HEK293 (cell line): ENCODE data around the gene WBP11.

Experiments
- CTCF ChIA-PET: fragments of 350-600 bp; formaldehyde crosslinking; extraction: SDS; loops from one replicate; lab custom pipeline; 2021; ENCODE audit warnings: antibody characterized with exemption; lab: Yijun Ruan, JAX
- POLR2A ChIA-PET: fragments of 300-600 bp; formaldehyde crosslinking; extraction: SDS; loops from one replicate; lab custom pipeline; 2020; ENCODE audit warnings: antibody characterized with exemption, inconsistent platforms; lab: Yijun Ruan, JAX
- H3K27ac ChIP-seq: fragments of 200-500 bp; sonication (Bioruptor generic); 2 replicates; pipeline ENCODE4 v1.5.1; 2014; ENCODE audit warnings: low read depth, low read length, control low read depth, inconsistent platforms; ENCODE audit errors: extremely low read depth
- H3K36me3 ChIP-seq, 2 experiments: fragments of 200-500 bp in 1 of 2; sonication (Bioruptor generic) in 1 of 2; 1 replicate in 1 of 2; 2 replicates in 1 of 2; pipeline ENCODE4 v1.5.1; 2014 to 2017; ENCODE audit warnings: inconsistent platforms in 2 of 2, low read length in 2 of 2; ENCODE audit not compliant: control insufficient read depth in 2 of 2, insufficient read depth in 1 of 2
- H3K4me1 ChIP-seq: fragments of 200-500 bp; sonication (Bioruptor generic); 2 replicates; pipeline ENCODE4 v1.5.1; 2014; ENCODE audit warnings: mild to moderate bottlenecking, low read length, inconsistent platforms; ENCODE audit not compliant: control insufficient read depth, insufficient read depth
- H3K4me3 ChIP-seq: 2 replicates; pipeline ENCODE4 v1.5.1; 2011; ENCODE audit warnings: low read depth, mild to moderate bottlenecking, control low read depth, low read length, moderate library complexity
- H3K9me3 ChIP-seq: fragments of 200-500 bp; sonication (Bioruptor generic); 2 replicates; pipeline ENCODE4 v1.5.1; 2014; ENCODE audit warnings: low read depth, low read length, inconsistent platforms; ENCODE audit not compliant: control insufficient read depth, insufficient read depth
- EGR2 ChIP-seq: fragments of 450-650 bp; formaldehyde crosslinking; IDR thresholded peaks from 2 replicates; pipeline ENCODE4 v1.5.1; 2016; ENCODE audit warnings: low read depth, missing biosample characterization, missing genetic modification characterization
- HOXC10 ChIP-seq: sonication (generic); formaldehyde crosslinking; IDR thresholded peaks from 2 replicates; pipeline ENCODE4 v1.8.1; 2023; ENCODE audit warnings: mild to moderate bottlenecking, missing genetic modification reagents
- KLF8 ChIP-seq: fragments of 450-650 bp; formaldehyde crosslinking; IDR thresholded peaks from 2 replicates; pipeline ENCODE4 v1.5.1; 2016; ENCODE audit warnings: missing biosample characterization, missing genetic modification characterization
- SCRT2 ChIP-seq: fragments of 450-650 bp; formaldehyde crosslinking; IDR thresholded peaks from 2 replicates; pipeline ENCODE4 v1.5.1; 2016; ENCODE audit warnings: missing biosample characterization, missing genetic modification characterization
- SP7 ChIP-seq: fragments of 450-650 bp; formaldehyde crosslinking; IDR thresholded peaks from 2 replicates; pipeline ENCODE4 v1.5.1; 2016; ENCODE audit warnings: missing biosample characterization, missing genetic modification characterization
- ZBTB17 ChIP-seq: fragments of 450-650 bp; formaldehyde crosslinking; IDR thresholded peaks from 2 replicates; pipeline ENCODE4 v1.5.1; 2016; ENCODE audit warnings: missing biosample characterization, missing genetic modification characterization
- ZEB2 ChIP-seq: fragments of 450-650 bp; formaldehyde crosslinking; IDR thresholded peaks from 2 replicates; pipeline ENCODE4 v1.5.1; 2016; ENCODE audit warnings: missing biosample characterization, missing genetic modification characterization
- ZNF114 ChIP-seq: fragments of 450-650 bp; formaldehyde crosslinking; IDR thresholded peaks from 2 replicates; pipeline ENCODE4 v1.5.0; 2017; ENCODE audit warnings: missing biosample characterization, missing genetic modification characterization
- ZNF155 ChIP-seq: fragments of 450-650 bp; formaldehyde crosslinking; IDR thresholded peaks from 2 replicates; pipeline ENCODE4 v1.5.1; 2016; ENCODE audit warnings: missing biosample characterization, missing genetic modification characterization
- ZNF169 ChIP-seq: fragments of 450-650 bp; formaldehyde crosslinking; IDR thresholded peaks from 2 replicates; pipeline ENCODE4 v1.5.1; 2016; ENCODE audit warnings: missing biosample characterization, missing genetic modification characterization
- ZNF174 ChIP-seq: fragments of 450-650 bp; formaldehyde crosslinking; IDR thresholded peaks from 2 replicates; pipeline ENCODE4 v1.5.0; 2017; ENCODE audit warnings: missing biosample characterization, mild to moderate bottlenecking, missing genetic modification characterization
- ZNF18 ChIP-seq: fragments of 450-650 bp; formaldehyde crosslinking; IDR thresholded peaks from 2 replicates; pipeline ENCODE4 v1.5.1; 2016; ENCODE audit warnings: missing biosample characterization, missing genetic modification characterization
- ZNF221 ChIP-seq: fragments of 450-650 bp; formaldehyde crosslinking; IDR thresholded peaks from 2 replicates; pipeline ENCODE4 v1.5.1; 2017; ENCODE audit warnings: missing biosample characterization, missing genetic modification characterization, borderline replicate concordance
- ZNF223 ChIP-seq: fragments of 450-650 bp; formaldehyde crosslinking; IDR thresholded peaks from 2 replicates; pipeline ENCODE4 v1.5.1; 2016; ENCODE audit warnings: missing biosample characterization, missing genetic modification characterization
- ZNF239 ChIP-seq: fragments of 450-650 bp; formaldehyde crosslinking; IDR thresholded peaks from 2 replicates; pipeline ENCODE4 v1.5.1; 2016; ENCODE audit warnings: missing biosample characterization, missing genetic modification characterization
- ZNF248 ChIP-seq: fragments of 450-650 bp; formaldehyde crosslinking; IDR thresholded peaks from 2 replicates; pipeline ENCODE4 v1.5.1; 2017; ENCODE audit warnings: missing biosample characterization, missing genetic modification characterization
- ZNF530 ChIP-seq: fragments of 450-650 bp; formaldehyde crosslinking; IDR thresholded peaks from 2 replicates; pipeline ENCODE4 v1.5.1; 2016; ENCODE audit warnings: low read depth, missing biosample characterization, missing genetic modification characterization
- ZNF580 ChIP-seq: fragments of 450-650 bp; formaldehyde crosslinking; IDR thresholded peaks from 2 replicates; pipeline ENCODE4 v1.5.1; 2016; ENCODE audit warnings: missing biosample characterization, missing genetic modification characterization
- ZNF677 ChIP-seq: fragments of 450-650 bp; IDR thresholded peaks from 2 replicates; pipeline ENCODE4 v1.5.0; 2018; ENCODE audit warnings: missing biosample characterization, mild to moderate bottlenecking, missing genetic modification characterization, moderate library complexity
- ZNF785 ChIP-seq: fragments of 450-650 bp; formaldehyde crosslinking; IDR thresholded peaks from 2 replicates; pipeline ENCODE4 v1.5.1; 2016; ENCODE audit warnings: missing biosample characterization, missing genetic modification characterization
- TF ChIP-seq, protein P1 (sequence below): fragments of 450-650 bp; formaldehyde crosslinking; IDR thresholded peaks from 2 replicates; pipeline ENCODE4 v1.5.1; 2016; ENCODE audit warnings: missing biosample characterization, missing genetic modification characterization
- TF ChIP-seq, protein P2 (sequence below): fragments of 450-650 bp; formaldehyde crosslinking; IDR thresholded peaks from 2 replicates; pipeline ENCODE4 v1.5.1; 2017; ENCODE audit warnings: missing biosample characterization, mild to moderate bottlenecking, missing genetic modification characterization, moderate library complexity
- TF ChIP-seq, protein P3 (sequence below): fragments of 450-650 bp; formaldehyde crosslinking; IDR thresholded peaks from 2 replicates; pipeline ENCODE4 v1.5.1; 2016; ENCODE audit warnings: missing biosample characterization, missing genetic modification characterization

Gene WBP11

DNA sequence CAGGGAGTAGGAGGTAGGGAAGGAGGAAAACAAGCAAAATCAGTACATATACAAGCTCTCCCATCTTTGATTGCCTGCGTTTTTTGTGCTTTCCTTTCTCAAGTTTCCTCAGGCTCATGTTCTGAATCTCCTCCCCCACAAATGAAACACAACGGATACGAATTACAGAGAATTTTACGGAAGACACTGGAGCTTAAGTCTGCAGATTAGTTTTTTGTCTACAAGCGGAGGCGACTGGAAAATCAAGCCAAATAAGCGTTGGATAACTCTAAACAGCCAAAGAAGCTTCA is 612 bp downstream of the WBP11 start:
- peak overlapping the region; percentile 87; the same call in 1 of the 2 replicates for H3K27ac ChIP-seq
- TF ChIP-seq SCRT2 (tag by site-specific recombination), result no peak
- no peak for TF ChIP-seq HOXC10 (CRISPR knock-in tag)
- TF ChIP-seq, protein P1, sequence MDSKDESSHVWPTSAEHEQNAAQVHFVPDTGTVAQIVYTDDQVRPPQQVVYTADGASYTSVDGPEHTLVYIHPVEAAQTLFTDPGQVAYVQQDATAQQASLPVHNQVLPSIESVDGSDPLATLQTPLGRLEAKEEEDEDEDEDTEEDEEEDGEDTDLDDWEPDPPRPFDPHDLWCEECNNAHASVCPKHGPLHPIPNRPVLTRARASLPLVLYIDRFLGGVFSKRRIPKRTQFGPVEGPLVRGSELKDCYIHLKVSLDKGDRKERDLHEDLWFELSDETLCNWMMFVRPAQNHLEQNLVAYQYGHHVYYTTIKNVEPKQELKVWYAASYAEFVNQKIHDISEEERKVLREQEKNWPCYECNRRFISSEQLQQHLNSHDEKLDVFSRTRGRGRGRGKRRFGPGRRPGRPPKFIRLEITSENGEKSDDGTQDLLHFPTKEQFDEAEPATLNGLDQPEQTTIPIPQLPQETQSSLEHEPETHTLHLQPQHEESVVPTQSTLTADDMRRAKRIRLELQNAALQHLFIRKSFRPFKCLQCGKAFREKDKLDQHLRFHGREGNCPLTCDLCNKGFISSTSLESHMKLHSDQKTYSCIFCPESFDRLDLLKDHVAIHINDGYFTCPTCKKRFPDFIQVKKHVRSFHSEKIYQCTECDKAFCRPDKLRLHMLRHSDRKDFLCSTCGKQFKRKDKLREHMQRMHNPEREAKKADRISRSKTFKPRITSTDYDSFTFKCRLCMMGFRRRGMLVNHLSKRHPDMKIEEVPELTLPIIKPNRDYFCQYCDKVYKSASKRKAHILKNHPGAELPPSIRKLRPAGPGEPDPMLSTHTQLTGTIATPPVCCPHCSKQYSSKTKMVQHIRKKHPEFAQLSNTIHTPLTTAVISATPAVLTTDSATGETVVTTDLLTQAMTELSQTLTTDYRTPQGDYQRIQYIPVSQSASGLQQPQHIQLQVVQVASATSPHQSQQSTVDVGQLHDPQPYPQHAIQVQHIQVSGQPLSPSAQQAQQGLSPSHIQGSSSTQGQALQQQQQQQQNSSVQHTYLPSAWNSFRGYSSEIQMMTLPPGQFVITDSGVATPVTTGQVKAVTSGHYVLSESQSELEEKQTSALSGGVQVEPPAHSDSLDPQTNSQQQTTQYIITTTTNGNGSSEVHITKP (tag by site-specific recombination), result no peak
- TF ChIP-seq ZNF155, result no peak
- TF ChIP-seq ZNF677 (tag by site-specific recombination), result no peak
- TF ChIP-seq ZBTB17 (tag by site-specific recombination), result no peak
- TF ChIP-seq, protein P2, sequence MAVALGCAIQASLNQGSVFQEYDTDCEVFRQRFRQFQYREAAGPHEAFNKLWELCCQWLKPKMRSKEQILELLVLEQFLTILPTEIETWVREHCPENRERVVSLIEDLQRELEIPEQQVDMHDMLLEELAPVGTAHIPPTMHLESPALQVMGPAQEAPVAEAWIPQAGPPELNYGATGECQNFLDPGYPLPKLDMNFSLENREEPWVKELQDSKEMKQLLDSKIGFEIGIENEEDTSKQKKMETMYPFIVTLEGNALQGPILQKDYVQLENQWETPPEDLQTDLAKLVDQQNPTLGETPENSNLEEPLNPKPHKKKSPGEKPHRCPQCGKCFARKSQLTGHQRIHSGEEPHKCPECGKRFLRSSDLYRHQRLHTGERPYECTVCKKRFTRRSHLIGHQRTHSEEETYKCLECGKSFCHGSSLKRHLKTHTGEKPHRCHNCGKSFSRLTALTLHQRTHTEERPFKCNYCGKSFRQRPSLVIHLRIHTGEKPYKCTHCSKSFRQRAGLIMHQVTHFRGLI, result no peak
- no peak for TF ChIP-seq SP7 (tag by site-specific recombination)
- no peak for TF ChIP-seq ZNF785
- TF ChIP-seq ZNF580 (tag by site-specific recombination), result no peak
- no peak for TF ChIP-seq ZNF174
- no peak for TF ChIP-seq ZNF169 (tag by site-specific recombination)
- no peak for TF ChIP-seq KLF8 (tag by site-specific recombination)
- no peak for TF ChIP-seq ZEB2
- TF ChIP-seq, all 188 proteins: peak for 0
- H3K4me3 ChIP-seq, result peak overlapping the region; percentile 53
- POLR2A ChIA-PET, result interaction anchor here (0.9 to 3.0 kb wide), 5 partner anchors 9 to 545 kb away, joined by 3 to 32 read pairs (median 6); a partner anchor contains a TSS
- no peaks in the 10 kb centered on the region for H3K9me3 ChIP-seq
- H3K36me3 ChIP-seq, result peaks cover 21 to 28% of the 10 kb centered on the region in 2 experiments; a peak in 2 of 3 replicates
- CTCF ChIA-PET, result interaction anchor here (0.6 to 1.7 kb wide), 4 partner anchors 24 to 45 kb away, joined by 3 to 8 read pairs (median 4); no protein-coding TSS in a partner anchor
- peaks cover 2% of the 10 kb centered on the region; the same call in 1 of the 2 replicates for H3K4me1 ChIP-seq

DNA sequence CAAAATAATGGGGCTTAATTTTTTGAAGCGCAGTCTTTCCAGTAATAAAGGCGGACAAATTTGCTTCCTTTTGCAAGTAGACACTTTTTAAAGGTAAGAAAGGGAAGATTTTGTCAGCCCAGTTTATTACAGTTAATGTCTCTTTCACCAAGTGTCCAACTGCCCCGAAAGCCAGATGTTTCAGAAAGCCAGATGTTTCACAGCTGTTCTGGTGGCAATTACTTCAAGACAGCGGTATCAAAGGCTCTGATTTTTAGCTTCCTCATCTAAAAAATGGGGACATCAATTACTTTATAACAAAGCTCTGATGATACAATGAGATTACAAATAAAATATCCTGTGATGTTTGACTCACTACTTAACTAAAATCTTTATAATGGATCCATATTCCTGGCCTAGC is 1.0 kb downstream of the WBP11 start:
- POLR2A ChIA-PET, result interaction anchor here (2.5 to 3.0 kb wide), 2 partner anchors 28 to 32 kb away, joined by 18 to 32 read pairs; a partner anchor contains a TSS
- peak overlapping the region; percentile 53 for H3K4me3 ChIP-seq
- TF ChIP-seq ZNF18 (tag by site-specific recombination) (no peak), ZEB2 (no peak), ZNF248 (no peak), ZNF530 (no peak), ZNF239 (tag by site-specific recombination) (no peak), ZNF223 (no peak), EGR2 (tag by site-specific recombination) (no peak), ZNF114 (tag by site-specific recombination) (no peak), ZNF221 (no peak)
- TF ChIP-seq, protein P1 (tag by site-specific recombination), result no peak
- TF ChIP-seq, protein P3, sequence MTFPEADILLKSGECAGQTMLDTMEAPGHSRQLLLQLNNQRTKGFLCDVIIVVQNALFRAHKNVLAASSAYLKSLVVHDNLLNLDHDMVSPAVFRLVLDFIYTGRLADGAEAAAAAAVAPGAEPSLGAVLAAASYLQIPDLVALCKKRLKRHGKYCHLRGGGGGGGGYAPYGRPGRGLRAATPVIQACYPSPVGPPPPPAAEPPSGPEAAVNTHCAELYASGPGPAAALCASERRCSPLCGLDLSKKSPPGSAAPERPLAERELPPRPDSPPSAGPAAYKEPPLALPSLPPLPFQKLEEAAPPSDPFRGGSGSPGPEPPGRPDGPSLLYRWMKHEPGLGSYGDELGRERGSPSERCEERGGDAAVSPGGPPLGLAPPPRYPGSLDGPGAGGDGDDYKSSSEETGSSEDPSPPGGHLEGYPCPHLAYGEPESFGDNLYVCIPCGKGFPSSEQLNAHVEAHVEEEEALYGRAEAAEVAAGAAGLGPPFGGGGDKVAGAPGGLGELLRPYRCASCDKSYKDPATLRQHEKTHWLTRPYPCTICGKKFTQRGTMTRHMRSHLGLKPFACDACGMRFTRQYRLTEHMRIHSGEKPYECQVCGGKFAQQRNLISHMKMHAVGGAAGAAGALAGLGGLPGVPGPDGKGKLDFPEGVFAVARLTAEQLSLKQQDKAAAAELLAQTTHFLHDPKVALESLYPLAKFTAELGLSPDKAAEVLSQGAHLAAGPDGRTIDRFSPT (tag by site-specific recombination), result no peak

More for the DNA sequence above, 1.0 kb downstream of the WBP11 start:
- CTCF ChIA-PET, result interaction anchor here (0.6 to 1.7 kb wide), 4 partner anchors 23 to 45 kb away, joined by 3 to 8 read pairs (median 4); no protein-coding TSS in a partner anchor
- Histone ChIP-seq H3K9me3 (no peaks in the 10 kb centered on the region), H3K4me1 (peaks cover 2% of the 10 kb centered on the region; the same call in 1 of the 2 replicates), H3K27ac (no peak overlapping the region), H3K36me3 (peaks cover 21 to 32% of the 10 kb centered on the region in 2 experiments; a peak in 2 of 3 replicates)
